ENCODE measurements around the gene CHST11. TPM values are rescaled to one million over a fixed set of nuclear protein-coding genes. Genes with fewer than 3 reads are reported as not detected.

CHST11 gene
- total and polyA plus RNA-seq, 10 of the 15 experiments (the other 5 are each of a cell fraction or from before 2014, with no cell fraction given) = 1.9 to 38.1 (median 17.2) TPM

DNA sequence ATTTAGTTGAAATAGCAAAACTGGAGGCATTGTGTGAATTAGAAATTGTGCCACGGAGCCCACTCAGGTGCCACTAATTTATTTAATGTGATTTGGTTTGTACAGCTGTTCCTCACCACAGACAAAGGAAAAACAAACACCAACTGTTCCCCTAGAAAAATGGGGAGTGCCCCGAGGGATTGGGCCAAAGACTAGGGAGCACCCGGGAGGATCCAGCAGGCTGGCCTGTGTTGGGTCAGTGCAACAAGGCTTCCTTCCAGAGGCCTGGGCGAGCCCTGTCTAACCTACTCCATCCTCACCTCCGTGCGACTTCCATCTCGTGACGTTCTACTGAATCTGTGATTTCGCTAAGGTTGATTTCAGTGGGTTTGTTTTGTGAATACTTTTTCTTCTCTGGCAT lies 206.2 kb downstream of the CHST11 start (continued):
- no peak for TF ChIP-seq NR2C1 (IDR thresholded peaks at IDR 0.05)
- TF ChIP-seq, protein P1, sequence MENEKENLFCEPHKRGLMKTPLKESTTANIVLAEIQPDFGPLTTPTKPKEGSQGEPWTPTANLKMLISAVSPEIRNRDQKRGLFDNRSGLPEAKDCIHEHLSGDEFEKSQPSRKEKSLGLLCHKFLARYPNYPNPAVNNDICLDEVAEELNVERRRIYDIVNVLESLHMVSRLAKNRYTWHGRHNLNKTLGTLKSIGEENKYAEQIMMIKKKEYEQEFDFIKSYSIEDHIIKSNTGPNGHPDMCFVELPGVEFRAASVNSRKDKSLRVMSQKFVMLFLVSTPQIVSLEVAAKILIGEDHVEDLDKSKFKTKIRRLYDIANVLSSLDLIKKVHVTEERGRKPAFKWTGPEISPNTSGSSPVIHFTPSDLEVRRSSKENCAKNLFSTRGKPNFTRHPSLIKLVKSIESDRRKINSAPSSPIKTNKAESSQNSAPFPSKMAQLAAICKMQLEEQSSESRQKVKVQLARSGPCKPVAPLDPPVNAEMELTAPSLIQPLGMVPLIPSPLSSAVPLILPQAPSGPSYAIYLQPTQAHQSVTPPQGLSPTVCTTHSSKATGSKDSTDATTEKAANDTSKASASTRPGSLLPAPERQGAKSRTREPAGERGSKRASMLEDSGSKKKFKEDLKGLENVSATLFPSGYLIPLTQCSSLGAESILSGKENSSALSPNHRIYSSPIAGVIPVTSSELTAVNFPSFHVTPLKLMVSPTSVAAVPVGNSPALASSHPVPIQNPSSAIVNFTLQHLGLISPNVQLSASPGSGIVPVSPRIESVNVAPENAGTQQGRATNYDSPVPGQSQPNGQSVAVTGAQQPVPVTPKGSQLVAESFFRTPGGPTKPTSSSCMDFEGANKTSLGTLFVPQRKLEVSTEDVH (IDR thresholded peaks at IDR 0.05; ENCODE audit: low read depth, partially characterized antibody) = no peak
- no peak for TF ChIP-seq MYC (IDR thresholded peaks at IDR 0.05; ENCODE audit: insufficient read depth, insufficient read length, insufficient replicate concordance, low read length, severe bottlenecking)
- TF ChIP-seq, protein P2, sequence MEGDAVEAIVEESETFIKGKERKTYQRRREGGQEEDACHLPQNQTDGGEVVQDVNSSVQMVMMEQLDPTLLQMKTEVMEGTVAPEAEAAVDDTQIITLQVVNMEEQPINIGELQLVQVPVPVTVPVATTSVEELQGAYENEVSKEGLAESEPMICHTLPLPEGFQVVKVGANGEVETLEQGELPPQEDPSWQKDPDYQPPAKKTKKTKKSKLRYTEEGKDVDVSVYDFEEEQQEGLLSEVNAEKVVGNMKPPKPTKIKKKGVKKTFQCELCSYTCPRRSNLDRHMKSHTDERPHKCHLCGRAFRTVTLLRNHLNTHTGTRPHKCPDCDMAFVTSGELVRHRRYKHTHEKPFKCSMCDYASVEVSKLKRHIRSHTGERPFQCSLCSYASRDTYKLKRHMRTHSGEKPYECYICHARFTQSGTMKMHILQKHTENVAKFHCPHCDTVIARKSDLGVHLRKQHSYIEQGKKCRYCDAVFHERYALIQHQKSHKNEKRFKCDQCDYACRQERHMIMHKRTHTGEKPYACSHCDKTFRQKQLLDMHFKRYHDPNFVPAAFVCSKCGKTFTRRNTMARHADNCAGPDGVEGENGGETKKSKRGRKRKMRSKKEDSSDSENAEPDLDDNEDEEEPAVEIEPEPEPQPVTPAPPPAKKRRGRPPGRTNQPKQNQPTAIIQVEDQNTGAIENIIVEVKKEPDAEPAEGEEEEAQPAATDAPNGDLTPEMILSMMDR (IDR thresholded peaks at IDR 0.05 in 2 of 3, conservative IDR thresholded peaks at IDR 0.05 in 1 of 3; ENCODE audit: control insufficient read depth in 2 of 3, extremely low read depth in 1 of 3, insufficient read depth in 1 of 3, low read depth in 3 of 3, low read length in 3 of 3) = no peak
- TF ChIP-seq, protein P3, sequence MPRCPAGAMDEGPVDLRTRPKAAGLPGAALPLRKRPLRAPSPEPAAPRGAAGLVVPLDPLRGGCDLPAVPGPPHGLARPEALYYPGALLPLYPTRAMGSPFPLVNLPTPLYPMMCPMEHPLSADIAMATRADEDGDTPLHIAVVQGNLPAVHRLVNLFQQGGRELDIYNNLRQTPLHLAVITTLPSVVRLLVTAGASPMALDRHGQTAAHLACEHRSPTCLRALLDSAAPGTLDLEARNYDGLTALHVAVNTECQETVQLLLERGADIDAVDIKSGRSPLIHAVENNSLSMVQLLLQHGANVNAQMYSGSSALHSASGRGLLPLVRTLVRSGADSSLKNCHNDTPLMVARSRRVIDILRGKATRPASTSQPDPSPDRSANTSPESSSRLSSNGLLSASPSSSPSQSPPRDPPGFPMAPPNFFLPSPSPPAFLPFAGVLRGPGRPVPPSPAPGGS (IDR thresholded peaks at IDR 0.05; ENCODE audit: borderline replicate concordance, insufficient read depth, low read depth, low read length, poor library complexity, severe bottlenecking) = no peak
